NOMO-1 (cell line): ENCODE measurements around the gene MTCH2.
"Not testable (repeated sequence)": the region's sequence is repeated elsewhere in the genome, so short reads cannot be mapped to it uniquely, and the experiment has no call there.

Source experiments
- DNase-seq, 2 experiments: peaks; one replicate each; lab custom pipeline; 2025; ENCODE audit not compliant: unreplicated experiment in 2 of 2; lab: John Stamatoyannopoulos, UW

Gene MTCH2

DNA sequence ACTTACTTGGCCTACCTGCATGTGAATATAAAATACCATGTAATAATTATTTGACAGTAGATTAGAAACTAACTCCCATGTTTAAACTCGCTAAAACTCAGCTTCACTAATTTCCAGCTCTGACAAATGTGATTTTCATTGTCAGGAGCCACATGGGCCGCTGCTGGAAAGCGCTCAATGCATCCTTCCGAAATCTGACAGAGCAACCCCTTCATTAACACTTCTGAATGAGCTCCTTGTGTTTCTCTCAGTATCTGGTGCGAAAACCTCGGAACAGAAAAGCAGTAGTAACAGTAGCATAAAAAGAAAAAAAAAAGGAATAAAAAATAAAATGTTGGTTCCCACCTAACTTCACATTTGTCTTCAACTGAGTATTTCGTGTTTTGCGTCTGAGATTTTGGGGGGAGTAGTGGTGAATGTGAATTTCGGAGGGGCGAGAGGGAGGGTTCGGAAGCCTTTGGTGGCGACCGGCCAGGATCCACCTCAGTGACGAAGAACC is 710 bp downstream of the MTCH2 start:
- peak in 1 of 2 experiments; percentile 12 for DNase-seq

DNA sequence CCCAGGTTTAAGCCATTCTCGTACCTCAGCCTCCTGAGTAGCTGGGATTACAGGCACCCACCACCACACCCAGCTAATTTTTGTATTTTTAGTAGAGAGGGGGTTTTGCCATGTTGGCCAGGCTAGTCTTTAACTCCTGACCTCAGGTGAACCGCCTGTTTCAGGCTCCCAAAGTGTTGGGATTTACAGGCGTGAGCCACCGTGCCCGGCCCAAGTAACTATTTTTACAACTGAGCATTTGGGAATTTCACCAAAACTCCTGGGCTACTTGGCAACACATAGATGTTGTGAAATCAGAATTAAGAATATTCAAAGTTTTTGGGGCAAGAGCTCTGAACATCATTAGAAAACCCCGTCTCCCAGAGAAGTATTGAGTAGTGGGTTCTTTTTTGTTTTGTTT is 1.9 kb downstream of the MTCH2 start:
- not testable (repeated sequence) for DNase-seq

DNA sequence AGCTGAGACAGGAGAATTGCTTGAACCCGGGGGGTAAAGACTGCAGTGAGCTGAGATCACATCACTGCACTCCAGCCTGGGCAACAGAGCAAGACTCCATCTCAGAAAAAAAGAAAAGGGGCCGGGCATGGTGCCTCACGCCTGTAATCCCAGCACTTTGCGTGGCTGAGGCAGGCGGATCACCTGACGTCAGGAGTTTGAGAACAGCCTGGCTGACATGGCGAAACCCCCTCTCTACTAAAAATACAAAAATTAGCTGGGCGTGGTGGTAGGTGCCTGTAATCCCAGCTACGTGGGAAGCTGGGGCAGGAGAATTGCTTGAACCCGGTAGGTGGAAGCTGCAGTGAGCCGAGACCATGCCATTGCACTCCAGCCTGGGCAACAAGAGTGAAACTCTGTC is 6.0 kb downstream of the MTCH2 start:
- DNase-seq, result not testable (repeated sequence)

DNA sequence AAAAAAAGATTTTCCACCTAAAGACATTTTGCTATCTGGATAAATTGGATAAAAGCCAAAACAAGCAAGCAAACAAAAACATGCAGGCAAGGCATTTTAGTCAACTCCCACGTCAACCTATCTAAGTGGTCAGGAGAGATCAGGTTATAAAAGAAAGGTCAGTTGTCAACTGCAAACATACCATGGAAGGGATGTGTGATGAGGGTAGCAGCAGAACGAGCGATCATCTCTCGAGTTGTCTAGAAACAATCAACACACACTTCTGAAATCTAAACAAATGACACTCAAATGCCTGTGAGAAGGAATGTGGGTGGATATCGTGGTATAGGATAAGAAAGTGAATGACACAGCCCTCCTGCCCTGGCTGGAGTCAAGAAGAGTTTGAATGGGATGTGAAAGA is 10.9 kb downstream of the MTCH2 start:
- DNase-seq, result no peak

DNA sequence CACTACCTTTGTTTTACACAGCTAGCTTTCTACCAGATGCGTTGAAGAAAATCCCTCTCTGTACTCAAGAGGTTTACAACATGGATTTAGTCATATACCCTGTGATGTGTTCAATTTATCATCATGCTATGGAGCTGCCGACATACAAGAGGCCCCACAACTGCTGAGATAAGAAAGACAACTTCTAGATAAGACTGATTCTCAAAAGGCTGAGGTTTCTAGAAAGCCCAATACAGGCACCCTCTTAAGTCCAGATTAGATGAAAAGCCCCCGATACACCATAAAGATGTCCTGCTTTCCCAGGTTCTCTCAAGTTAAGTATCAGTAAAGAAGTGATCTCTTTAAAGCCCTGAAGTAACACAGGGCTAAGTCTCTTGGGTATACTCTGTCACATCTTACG is 14.3 kb downstream of the MTCH2 start:
- DNase-seq, result no peak

DNA sequence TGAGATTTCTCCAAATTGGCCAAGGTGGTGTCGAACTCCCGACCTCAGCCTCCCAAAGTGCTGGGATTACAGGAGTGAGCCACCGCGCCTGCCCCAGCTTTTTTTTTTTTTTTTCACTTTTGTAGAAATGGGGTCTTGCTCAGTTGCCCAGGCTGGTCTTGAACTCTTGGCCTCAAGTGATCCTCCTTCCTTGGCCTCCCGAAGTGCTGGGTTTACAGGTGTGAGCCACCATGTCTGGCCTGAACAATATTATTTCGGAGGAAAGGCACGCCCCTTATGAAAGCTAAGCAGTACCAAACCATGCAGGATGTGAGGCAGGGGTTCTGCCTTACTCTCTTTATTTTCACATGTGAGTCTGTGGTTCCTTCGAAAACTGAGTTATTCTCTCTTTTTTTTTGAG is 16.1 kb downstream of the MTCH2 start:
- DNase-seq, result no peak

DNA sequence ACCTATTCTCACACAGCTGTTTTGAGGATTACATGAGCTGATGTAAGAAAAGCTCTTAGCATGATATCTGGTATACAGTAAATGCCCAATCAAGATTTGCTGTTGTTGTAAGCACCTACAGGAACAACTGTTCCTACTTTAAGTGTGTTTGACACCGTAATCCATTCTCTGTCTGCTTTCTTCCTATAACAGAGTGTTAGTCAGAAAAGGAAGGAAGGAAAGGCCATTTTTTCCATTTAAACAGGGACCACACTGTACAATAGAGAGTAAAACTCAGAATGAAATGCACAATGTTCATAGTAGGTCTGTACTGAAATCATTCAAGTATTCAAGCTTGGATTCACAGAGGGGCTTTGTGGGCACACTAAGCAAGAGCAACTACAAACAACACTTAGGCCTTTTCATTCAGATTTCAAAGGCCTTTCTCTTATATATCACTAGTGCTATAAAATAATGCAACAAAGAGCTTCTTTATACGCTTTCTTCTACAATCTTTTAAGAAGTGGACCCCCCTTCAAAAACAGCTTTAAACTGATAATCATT is 21.5 kb downstream of the MTCH2 start:
- no peak for DNase-seq

DNA sequence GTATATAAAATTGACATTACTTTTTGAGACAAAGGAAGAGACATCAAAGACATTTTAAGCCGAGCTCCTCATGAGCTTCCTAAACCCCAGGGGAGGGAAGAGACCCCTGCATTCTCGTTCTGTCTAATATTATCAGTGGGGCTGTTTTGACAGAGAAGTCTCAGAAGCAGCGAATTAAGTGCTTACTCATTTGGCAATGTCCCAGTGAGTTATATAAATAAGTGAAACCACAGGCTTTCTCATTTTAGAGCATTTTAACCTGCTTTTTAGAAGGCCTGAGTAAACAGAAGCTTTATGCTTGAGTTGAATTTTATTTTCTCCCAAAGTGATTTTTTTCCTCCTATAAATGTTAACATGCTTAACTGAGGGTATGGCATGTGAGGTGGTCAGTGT is 24.9 kb downstream of the MTCH2 start:
- no peak for DNase-seq

DNA sequence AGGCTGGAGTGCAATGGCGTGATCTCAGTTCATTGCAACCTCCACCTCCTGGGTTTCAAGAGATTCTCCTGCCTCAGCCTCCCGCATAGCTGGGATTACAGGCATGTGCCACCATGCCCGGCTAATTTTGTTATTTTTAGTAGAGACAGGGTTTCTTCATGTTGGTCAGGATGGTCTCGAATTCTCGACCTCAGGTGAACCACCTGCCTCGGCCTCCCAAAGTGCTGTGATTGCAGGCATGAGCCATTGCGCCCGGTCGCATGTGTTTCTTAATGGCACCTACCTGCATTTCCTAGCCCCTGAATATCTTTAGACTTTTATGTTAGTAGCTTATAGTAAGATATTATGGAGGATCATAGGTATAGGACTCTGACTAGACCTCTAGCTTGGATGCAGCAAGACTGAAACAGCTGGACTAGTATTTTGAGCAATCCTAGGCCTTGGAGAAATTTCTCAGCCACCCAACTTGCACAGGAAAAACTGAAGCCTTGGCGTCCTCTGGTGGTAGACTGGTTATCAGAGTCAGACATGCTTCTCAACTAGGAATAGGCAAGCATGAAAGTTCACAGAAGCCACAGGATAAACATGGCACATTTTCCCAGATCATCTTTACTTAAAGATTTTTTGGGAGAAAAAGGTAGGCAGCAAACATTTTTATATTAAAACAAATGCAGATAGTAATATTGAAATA is 25.5 kb downstream of the MTCH2 start:
- peak; percentile 64 to 67 for DNase-seq

DNA sequence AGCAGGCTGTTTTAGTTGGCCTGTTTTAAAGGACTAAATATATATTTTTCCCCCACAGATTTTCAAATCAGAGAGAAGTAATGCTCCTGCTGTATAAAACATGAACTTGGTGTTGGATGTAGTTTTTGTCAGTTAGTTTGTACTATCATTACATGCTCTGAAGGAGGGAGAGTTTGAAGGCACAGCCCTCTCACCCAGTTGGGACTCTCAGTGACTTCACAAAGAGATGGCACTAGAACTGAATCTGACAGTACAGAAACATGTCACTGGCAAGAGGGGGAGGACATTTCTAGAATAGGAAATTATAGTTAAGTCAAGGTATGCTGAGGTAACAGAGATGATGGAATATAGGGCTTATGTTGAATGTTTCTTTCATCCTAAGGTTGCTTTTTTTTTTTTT is 27.1 kb downstream of the MTCH2 start:
- no peak for DNase-seq

DNA sequence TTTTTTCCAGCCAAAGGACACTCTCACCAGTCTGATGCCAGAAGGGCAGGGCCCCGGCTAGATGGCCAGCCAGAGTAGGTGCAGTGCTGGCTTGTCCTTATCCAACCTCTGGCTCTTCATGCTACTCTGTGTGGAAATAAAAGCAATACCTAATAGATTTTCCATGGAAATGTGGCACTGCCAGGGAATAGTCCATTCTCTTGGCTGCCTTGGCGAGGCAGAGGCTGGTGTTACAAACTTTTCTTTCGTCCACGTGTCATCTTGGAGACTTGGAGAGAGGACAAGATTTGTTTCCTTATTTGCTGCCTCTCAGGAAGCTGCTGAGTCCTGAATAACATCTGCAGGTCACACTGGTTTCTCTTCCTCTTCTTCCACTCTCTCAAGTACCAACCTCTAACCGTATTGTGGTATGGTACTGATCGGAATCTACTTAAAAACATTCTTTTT is 31.0 kb downstream of the MTCH2 start:
- peak; percentile 40 to 93 for DNase-seq

DNA sequence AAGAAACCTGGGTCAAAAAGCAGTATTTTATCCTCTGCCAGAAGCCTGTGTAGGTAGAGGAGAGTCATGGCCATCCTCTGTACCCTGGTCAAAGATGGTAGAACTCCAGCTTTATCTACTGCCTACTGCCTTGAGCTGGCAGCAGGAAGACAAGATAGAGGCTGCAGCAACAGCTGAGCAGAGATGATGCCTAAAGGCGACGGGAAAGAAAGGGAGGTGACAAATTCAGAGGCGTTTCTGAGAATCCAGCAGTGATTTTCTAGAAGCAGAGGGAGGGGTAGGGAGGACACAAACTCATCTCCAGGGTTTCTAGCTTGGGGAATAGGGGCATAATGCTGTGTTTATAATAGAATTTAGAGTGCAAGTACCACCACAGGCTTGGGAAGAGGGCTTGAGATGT is 32.7 kb downstream of the MTCH2 start:
- no peak for DNase-seq

DNA sequence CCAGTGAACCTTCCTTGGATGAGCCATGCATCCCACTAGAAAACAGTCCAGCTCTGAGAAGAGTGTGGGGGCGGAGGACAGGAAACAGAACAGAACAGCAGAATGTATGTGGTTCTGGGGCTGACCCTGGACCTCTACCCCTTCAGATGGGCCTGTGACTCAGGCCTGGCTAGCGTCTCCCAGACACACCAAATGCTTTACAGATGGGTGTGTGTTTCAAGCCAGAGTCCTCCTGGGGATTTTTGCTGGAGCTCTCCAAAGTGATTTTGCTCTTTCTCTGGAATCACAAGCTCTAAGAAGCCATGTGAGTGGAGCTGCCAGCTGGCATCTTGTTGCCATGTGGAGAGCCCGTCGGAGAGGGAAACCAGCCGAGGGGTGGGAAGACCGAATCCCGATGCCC is 35.0 kb downstream of the MTCH2 start:
- DNase-seq, result no peak

DNA sequence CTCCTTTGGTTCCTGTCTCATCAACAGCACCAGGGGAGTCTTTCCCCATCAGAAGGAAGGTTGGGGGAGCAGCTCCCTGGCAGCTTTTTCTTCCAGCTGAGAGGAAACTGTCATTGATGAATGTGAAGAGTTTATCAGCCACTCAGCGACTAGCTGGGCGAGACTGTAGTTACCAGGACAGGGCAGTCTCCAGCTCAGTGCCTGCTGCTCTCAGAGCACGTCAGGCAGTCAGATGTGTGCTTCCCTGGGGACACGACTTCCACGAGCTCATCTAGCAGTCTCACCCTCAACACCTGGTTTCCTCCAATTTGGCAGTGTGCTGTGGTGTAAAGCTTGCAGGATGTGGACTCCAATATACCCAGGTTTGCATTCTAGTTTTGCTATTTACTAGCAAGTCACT is 35.6 kb downstream of the MTCH2 start:
- no peak for DNase-seq

DNA sequence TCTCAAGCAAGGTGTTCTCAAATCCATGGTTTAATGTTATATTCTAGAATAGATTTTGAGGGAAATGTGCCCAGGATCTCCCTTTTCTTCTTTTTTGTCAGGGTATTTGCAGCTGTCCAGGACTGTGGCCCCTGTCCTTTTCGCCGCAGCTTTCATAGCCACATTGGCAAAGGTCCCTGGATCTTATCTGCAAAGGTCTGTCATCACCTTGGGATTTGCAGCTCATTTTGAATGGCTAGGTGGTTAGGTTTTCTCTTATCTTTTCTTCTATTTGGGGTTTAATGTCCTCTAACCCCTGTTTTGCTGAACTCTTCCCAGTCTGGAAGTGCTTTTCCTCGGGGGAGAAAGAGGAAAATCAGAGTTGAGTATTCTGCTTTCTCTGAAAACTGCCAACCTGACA is 36.4 kb downstream of the MTCH2 start:
- DNase-seq, result no peak

DNA sequence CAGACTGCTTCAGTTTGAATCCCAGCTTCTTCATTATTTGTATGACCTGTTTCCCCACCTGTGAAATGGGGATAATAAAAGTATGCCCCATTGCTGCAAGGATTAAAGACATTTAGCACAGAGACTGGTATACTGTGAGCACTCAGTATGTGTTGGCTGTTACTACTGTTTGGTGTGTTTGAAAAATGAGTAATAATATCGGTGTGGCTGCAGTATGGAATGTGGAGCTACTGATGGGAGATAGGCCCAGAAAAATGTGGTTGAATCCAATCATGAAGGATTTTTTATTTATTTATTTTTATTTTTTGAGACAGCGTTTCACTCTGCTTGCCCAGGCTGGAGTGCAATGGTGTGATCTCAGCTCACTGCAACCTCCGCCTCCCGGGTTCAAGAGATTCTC is 39.1 kb downstream of the MTCH2 start:
- DNase-seq, result no peak

DNA sequence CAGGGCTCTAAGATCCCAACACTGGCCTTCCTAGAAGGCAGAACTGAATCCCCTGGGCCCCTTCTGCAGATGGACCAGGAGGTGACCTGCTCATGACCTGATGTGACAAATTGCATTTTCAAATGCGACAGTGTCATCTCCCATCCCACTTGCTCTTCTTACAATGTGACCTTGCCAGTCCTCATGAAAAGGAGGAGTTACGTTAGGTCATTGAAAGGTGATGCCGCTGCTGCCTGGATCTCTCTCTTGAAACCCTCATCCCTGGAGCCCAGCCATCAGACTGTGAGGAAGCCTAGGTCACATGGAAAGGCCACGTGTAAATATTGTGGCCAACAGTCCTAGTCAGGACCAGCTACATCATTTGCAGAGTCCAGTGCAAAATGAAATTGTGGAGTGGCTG is 42.5 kb downstream of the MTCH2 start:
- DNase-seq, result no peak

DNA sequence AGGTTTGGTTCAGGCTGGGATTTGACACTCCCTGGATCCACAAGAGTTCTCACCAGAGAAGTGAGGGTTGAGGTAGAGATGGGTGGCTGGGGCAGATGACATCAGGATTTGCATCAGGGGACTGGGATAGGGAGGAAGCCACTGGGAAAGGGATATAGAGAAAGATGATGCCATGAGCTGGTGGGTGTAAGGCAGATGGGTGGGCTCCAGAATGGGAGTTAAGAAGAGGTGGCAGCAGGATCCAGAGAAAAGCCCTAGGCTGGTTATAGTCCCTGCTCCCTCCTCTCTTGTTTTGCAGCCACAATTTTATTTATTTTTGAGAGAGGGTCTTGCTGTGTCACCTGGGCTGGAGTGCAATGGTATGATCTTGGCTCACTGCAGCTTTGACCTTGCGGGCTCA is 46.4 kb downstream of the MTCH2 start:
- DNase-seq, result no peak

DNA sequence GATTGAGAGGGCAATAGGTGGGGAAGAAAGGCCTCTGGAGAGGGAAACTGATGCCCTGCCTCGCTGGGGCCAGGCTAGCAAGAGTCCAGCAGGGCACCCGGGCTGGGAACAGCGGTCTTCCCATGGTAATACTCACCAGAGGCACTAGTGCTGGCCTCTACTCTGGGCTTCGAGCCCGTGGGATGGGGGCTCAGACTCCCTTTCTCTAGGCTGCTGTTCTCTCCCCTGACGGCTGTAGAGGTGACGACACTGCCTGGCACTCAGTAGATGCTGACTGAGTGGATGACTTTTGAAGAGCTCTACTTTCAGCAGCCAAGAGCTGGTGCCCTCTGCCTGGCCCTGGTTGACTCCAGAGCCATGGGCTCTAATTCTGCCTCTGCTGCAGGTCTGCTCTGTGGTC is 47.3 kb downstream of the MTCH2 start:
- no peak for DNase-seq

DNA sequence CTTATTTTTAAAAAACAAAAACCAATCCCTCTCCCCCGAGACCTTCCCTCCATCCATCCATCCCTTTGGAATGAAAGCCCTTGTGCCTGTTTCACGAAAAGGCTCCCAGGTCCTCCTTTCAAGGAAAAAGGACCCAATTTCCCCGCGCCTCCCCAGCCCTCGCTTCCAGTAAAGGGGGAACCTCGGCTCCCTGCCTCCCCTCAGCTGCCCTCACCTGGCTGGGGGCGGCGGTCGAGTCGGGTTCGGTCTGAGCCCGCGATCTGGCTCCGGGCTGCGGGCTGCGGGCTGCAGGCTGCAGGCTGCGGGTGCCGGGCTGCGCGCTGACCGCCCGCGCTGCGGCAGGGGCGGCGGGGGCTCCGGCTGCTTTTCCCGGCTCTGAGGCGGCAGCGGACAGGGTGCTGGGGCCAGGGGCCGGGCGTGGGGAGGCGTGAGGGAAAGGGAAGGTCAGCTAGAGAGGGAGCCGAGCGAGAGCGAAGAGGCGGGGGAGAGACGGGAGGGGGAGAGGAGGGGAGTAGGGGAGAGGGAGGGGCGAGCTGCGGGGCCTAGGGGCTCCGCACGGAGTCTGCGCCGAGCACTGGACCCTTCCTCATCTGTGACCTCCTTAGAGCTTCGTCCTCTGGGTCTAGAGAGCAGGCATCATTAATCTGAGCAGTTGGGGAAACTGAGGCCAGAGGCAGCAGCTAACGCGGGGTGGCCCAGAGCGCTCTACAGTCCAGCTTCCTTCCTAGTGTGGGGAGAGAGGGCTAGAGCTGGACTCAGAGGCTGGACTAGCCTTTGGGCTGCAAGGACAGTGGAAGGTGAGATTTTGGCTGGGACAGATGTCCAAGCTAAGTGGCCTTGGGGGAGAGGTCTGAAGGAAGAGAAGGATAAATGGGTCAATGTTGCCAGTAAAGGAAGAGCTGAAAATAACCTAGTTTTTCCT is 48.2 kb downstream of the MTCH2 start, which contains the start of gene C1QTNF4:
Gene C1QTNF4 (minus strand): TSS at position 478 of the 922 bp plus-strand sequence. CDS start 3,601 bp downstream, outside the sequence.
- DNase-seq, result no peak

DNA sequence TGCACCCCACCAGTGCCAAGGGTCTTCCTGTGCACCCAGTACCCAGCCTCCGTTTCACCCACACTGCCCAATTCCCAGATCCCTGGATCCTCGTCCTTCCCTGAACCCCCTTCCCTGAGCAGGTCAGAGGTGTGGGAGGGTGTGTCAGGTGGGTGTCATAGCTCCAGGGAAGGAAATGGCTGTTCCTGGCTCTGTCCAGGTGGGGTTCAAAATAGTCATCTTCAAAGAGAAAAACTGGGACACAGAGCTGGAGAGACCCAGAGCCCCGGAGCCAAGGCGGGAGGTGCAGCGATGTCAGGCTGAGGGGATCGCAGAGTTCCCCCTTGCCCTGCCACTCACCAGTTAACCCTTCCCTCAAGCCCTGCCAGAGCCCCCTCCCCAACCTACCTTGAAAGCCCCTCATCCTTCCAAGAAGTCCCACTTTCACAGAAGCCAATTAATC is 48.8 kb downstream of the MTCH2 start:
- DNase-seq, result no peak
